HCT116 (cell line): ENCODE measurements around the gene GNPTAB. TPM values are rescaled to one million over a fixed set of nuclear protein-coding genes. Genes with fewer than 3 reads are reported as not detected.
A peak's percentile ranks its signal among the peaks of the same experiment; 100 is the strongest.

Experiments used
- ATAC-seq: fragments of 200-7000 bp; cut with Tn5 transposase; 2 replicates; pipeline ENCODE4 v1.9.1; 2020; ENCODE audit warnings: mild to moderate bottlenecking, moderate library complexity
- BruUV-seq: library from RNA; stranded (reverse); fragments of 400-500 nt; replicated peaks from 2 replicates; lab custom pipeline; 2021; lab: Mats Ljungman, UMichigan
- CTCF ChIA-PET: fragments of 300-600 bp; sonication (Branson Sonifier 250); formaldehyde crosslinking; loops from one replicate; lab custom pipeline; 2021; ENCODE audit warnings: antibody characterized with exemption; lab: Charles Lee
- POLR2A ChIA-PET: fragments of 300-600, 350-600 bp; sonication (Branson Sonifier 250); formaldehyde crosslinking; loops from one replicate; lab custom pipeline; 2021; ENCODE audit warnings: antibody characterized with exemption; lab: Charles Lee
- RAD21 ChIA-PET, 2 experiments: fragments of 300-600 bp; sonication (Branson Sonifier 250); formaldehyde crosslinking; loops; one replicate each; lab custom pipeline; 2023; ENCODE audit warnings: low total read pairs in 2 of 2; ENCODE audit not compliant: uncharacterized antibody in 2 of 2, unreplicated experiment in 2 of 2, low non-redundant PET in 1 of 2; lab: Charles Lee
- DNase-seq: peaks from one replicate; pipeline ENCODE4 v3.0.0-alpha.2; 2010; ENCODE audit warnings: low read depth, low spot score
- H2AFZ ChIP-seq: fragments of 200-600 bp; shearing (Covaris generic), sonication (generic); 2 replicates; pipeline ENCODE4 v1.6.1; 2017; ENCODE audit warnings: low read depth, mixed run types, mixed read lengths, antibody characterized with exemption, low read length; ENCODE audit not compliant: poor library complexity, severe bottlenecking
- H3K27ac ChIP-seq: 2 replicates; pipeline ENCODE4 v1.5.1; 2012; ENCODE audit warnings: low read depth, low read length
- H3K27me3 ChIP-seq: fragments of 200-600 bp; sonication (generic); 2 replicates; pipeline ENCODE4 v1.6.1; 2016; ENCODE audit warnings: mixed run types, low read length, mixed read lengths; ENCODE audit not compliant: insufficient read depth
- H3K36me3 ChIP-seq, 2 experiments: fragments of 200-500 bp in 1 of 2; fragments of 200-600 bp in 1 of 2; sonication (Bioruptor generic) in 1 of 2; sonication (generic) in 1 of 2; 2 replicates each; pipeline versions ENCODE4 v1.5.1 to v1.6.1; 2014 to 2016; ENCODE audit warnings: low read length in 2 of 2, inconsistent platforms in 1 of 2, mixed read lengths in 1 of 2, mixed run types in 1 of 2; ENCODE audit not compliant: insufficient read depth in 2 of 2, control insufficient read depth in 1 of 2
- H3K4me1 ChIP-seq, 2 experiments: fragments of 200-600 bp in 1 of 2; sonication (generic) in 1 of 2; 2 replicates each; pipeline versions ENCODE4 v1.5.1 to v1.6.1; 2012 to 2017; ENCODE audit warnings: low read length in 2 of 2, inconsistent platforms in 1 of 2, mild to moderate bottlenecking in 1 of 2, mixed read lengths in 1 of 2, mixed run types in 1 of 2, moderate library complexity in 1 of 2; ENCODE audit not compliant: insufficient read depth in 2 of 2, control insufficient read depth in 1 of 2
- H3K4me2 ChIP-seq: fragments of 200-600 bp; sonication (generic); 2 replicates; pipeline ENCODE4 v1.6.1; 2017; ENCODE audit warnings: mixed run types, low read length, mixed read lengths
- H3K4me3 ChIP-seq, 2 experiments: fragments of 200-600 bp in 1 of 2; sonication (generic) in 1 of 2; replicated peaks in 1 of 2; 2 replicates each; pipeline ENCODE4 v1.5.1; 2011 to 2016; ENCODE audit warnings: low read length in 2 of 2, control low read depth in 1 of 2, low read depth in 1 of 2, mild to moderate bottlenecking in 1 of 2, mixed read lengths in 1 of 2, mixed run types in 1 of 2
- H3K79me2 ChIP-seq: fragments of 200-600 bp; sonication (generic); 2 replicates; pipeline ENCODE4 v1.6.1; 2017; ENCODE audit warnings: mild to moderate bottlenecking, mixed run types, low read length, moderate library complexity, mixed read lengths; ENCODE audit not compliant: insufficient read depth
- H3K9ac ChIP-seq: fragments of 200-600 bp; sonication (generic); 2 replicates; pipeline ENCODE4 v1.6.1; 2016; ENCODE audit warnings: low read length, mixed read lengths
- H3K9me2 ChIP-seq: fragments of 200-600 bp; sonication (generic), shearing (Covaris generic); 2 replicates; pipeline ENCODE4 v1.6.1; 2017; ENCODE audit warnings: mixed run types, mild to moderate bottlenecking, moderate library complexity; ENCODE audit not compliant: insufficient read depth
- H3K9me3 ChIP-seq, 2 experiments: fragments of 200-500 bp in 1 of 2; fragments of 200-600 bp in 1 of 2; sonication (Bioruptor generic) in 1 of 2; sonication (generic) in 1 of 2; 2 replicates each; pipeline ENCODE4 v1.6.1; 2014 to 2017; ENCODE audit warnings: low read length in 2 of 2, mixed read lengths in 2 of 2, inconsistent platforms in 1 of 2, low read depth in 1 of 2, mild to moderate bottlenecking in 1 of 2, mixed run types in 1 of 2, moderate library complexity in 1 of 2; ENCODE audit not compliant: control insufficient read depth in 1 of 2, insufficient read depth in 1 of 2
- H4K20me1 ChIP-seq: fragments of 200-600 bp; sonication (generic), shearing (Covaris generic); 2 replicates; pipeline ENCODE4 v1.6.1; 2017; ENCODE audit warnings: mixed run types, mild to moderate bottlenecking, moderate library complexity; ENCODE audit not compliant: insufficient read depth
- CEBPB ChIP-seq: IDR thresholded peaks from 2 replicates; pipeline ENCODE4 v1.6.1; 2012; ENCODE audit warnings: low read depth
- CTCF ChIP-seq, 3 experiments: fragments of 200-600 bp in 1 of 3; sonication (generic) in 1 of 3; IDR thresholded peaks in 2 of 3; conservative IDR thresholded peaks in 1 of 3; 2 replicates each; pipeline ENCODE4 v1.5.1; 2012 to 2017; ENCODE audit warnings: low read depth in 2 of 3, low read length in 2 of 3, antibody characterized with exemption in 1 of 3, borderline replicate concordance in 1 of 3, control low read depth in 1 of 3, mild to moderate bottlenecking in 1 of 3, mixed read lengths in 1 of 3, mixed run types in 1 of 3, moderate library complexity in 1 of 3; ENCODE audit not compliant: insufficient read depth in 1 of 3
- EGR1 ChIP-seq: IDR thresholded peaks from 2 replicates; pipeline ENCODE4 v1.6.1; 2012; ENCODE audit warnings: low read depth
- ELF1 ChIP-seq: IDR thresholded peaks from 2 replicates; pipeline ENCODE4 v1.6.1; 2012; ENCODE audit warnings: low read depth, borderline replicate concordance
- EZH2 ChIP-seq: fragments of 200-600 bp; sonication (generic); IDR thresholded peaks from 2 replicates; pipeline ENCODE4 v1.6.1; 2017; ENCODE audit warnings: antibody characterized with exemption, mixed run types
- EZH2phosphoT487 ChIP-seq: fragments of 200-600 bp; IDR thresholded peaks from 2 replicates; pipeline ENCODE4 v1.6.1; 2018; ENCODE audit warnings: antibody characterized with exemption, borderline replicate concordance
- FOSL1 ChIP-seq: IDR thresholded peaks from 2 replicates; pipeline ENCODE4 v1.6.1; 2012; ENCODE audit warnings: low read depth
- MAX ChIP-seq: IDR thresholded peaks from 2 replicates; pipeline ENCODE4 v1.6.1; 2012
- SIN3A ChIP-seq: IDR thresholded peaks from 2 replicates; pipeline ENCODE4 v1.6.1; 2012; ENCODE audit warnings: low read depth
- TCF7L2 ChIP-seq: IDR thresholded peaks from 2 replicates; pipeline ENCODE4 v1.7.0; 2011; ENCODE audit warnings: borderline replicate concordance, inconsistent platforms; ENCODE audit not compliant: insufficient read depth, insufficient read length; ENCODE audit errors: extremely low read depth
- YY1 ChIP-seq: IDR thresholded peaks from 2 replicates; pipeline ENCODE4 v1.6.1; 2011; ENCODE audit warnings: low read length, low read depth, moderate library complexity, mild to moderate bottlenecking; ENCODE audit not compliant: insufficient replicate concordance; ENCODE audit errors: extremely low read depth
- ZFX ChIP-seq: fragments of 450-650 bp; IDR thresholded peaks from 2 replicates; pipeline ENCODE4 v1.6.1; 2017
- intact Hi-C: fragments of 100-400 bp; cut with micrococcal nuclease; formaldehyde crosslinking; loops from 2 replicates; pipeline ENCODE4 v1.10.0; 2022
- total RNA-seq: library from RNA; stranded (reverse); gene quantifications from one replicate; pipeline ENCODE4 v1.2.1, GENCODE V29; 2021; ENCODE audit not compliant: unreplicated experiment
- TF ChIP-seq, protein P1 (sequence below): IDR thresholded peaks from 2 replicates; pipeline ENCODE4 v1.6.1; 2012; ENCODE audit warnings: low read depth
- TF ChIP-seq, protein P2 (sequence below): IDR thresholded peaks from 2 replicates; pipeline ENCODE4 v1.6.1; 2011; ENCODE audit warnings: mild to moderate bottlenecking, low read length, moderate library complexity; ENCODE audit not compliant: insufficient replicate concordance; ENCODE audit errors: extremely low read depth

Gene GNPTAB
- total RNA-seq, 1 experiment from 2014 or later = 41.4 TPM

- peak; percentile 57 to 64 (median 60); a peak in 5 of 6 replicates for TF ChIP-seq CTCF (IDR thresholded peaks at IDR 0.05 in 2 of 3, conservative IDR thresholded peaks at IDR 0.05 in 1 of 3; ENCODE audit: borderline replicate concordance in 1 of 3, insufficient read depth in 1 of 3, low read depth in 2 of 3, low read length in 2 of 3)
- TF ChIP-seq ELF1 = no peak
- no peak for TF ChIP-seq EZH2phosphoT487
- no peak for TF ChIP-seq YY1
These were observed at the start of gene GNPTAB (continued) for GRCh38 chr12:101830367-101831325.

GRCh38 chr12:101878243-101878821 is 47.6 kb upstream of the GNPTAB start:
- H3K27me3 ChIP-seq = no peaks in the 10 kb centered on the region
- H3K9me2 ChIP-seq = no peaks in the 10 kb centered on the region
- intact Hi-C loops = no loop called here
- no peaks in the 10 kb centered on the region for H3K79me2 ChIP-seq
- ATAC-seq (0 out of 2 replicates have a peak, but pooled peaks have one; percentile 1), DNase-seq (no peak)
- ChIA-PET CTCF (no interaction called here), RAD21 (no interaction called here), POLR2A (no interaction called here)
- peak overlapping the region; percentile 67 for H2AFZ ChIP-seq
- H3K9me3 ChIP-seq = no peaks in the 10 kb centered on the region
- peak overlapping the region; percentile 82 to 95 for H3K4me3 ChIP-seq
- H3K27ac ChIP-seq = peak overlapping the region; percentile 89; the same call in 1 of the 2 replicates
- no peaks in the 10 kb centered on the region for H3K36me3 ChIP-seq
- H3K9ac ChIP-seq = peak overlapping the region; percentile 79
- BruUV-seq = TSS peak; percentile 59
- no peaks in the 10 kb centered on the region for H4K20me1 ChIP-seq
- peak overlapping the region; percentile 92 for H3K4me2 ChIP-seq
- peaks cover 6 to 19% of the 10 kb centered on the region in 2 experiments; a peak in 3 of 4 replicates for H3K4me1 ChIP-seq
- TF ChIP-seq, protein P1, sequence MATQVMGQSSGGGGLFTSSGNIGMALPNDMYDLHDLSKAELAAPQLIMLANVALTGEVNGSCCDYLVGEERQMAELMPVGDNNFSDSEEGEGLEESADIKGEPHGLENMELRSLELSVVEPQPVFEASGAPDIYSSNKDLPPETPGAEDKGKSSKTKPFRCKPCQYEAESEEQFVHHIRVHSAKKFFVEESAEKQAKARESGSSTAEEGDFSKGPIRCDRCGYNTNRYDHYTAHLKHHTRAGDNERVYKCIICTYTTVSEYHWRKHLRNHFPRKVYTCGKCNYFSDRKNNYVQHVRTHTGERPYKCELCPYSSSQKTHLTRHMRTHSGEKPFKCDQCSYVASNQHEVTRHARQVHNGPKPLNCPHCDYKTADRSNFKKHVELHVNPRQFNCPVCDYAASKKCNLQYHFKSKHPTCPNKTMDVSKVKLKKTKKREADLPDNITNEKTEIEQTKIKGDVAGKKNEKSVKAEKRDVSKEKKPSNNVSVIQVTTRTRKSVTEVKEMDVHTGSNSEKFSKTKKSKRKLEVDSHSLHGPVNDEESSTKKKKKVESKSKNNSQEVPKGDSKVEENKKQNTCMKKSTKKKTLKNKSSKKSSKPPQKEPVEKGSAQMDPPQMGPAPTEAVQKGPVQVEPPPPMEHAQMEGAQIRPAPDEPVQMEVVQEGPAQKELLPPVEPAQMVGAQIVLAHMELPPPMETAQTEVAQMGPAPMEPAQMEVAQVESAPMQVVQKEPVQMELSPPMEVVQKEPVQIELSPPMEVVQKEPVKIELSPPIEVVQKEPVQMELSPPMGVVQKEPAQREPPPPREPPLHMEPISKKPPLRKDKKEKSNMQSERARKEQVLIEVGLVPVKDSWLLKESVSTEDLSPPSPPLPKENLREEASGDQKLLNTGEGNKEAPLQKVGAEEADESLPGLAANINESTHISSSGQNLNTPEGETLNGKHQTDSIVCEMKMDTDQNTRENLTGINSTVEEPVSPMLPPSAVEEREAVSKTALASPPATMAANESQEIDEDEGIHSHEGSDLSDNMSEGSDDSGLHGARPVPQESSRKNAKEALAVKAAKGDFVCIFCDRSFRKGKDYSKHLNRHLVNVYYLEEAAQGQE = no peak
- TF ChIP-seq YY1 = no peak
- no peak for TF ChIP-seq ZFX
- TF ChIP-seq CEBPB = no peak
- no peak for TF ChIP-seq FOSL1
- no peak for TF ChIP-seq EZH2
- TF ChIP-seq MAX = no peak
- TF ChIP-seq SIN3A = no peak
- TF ChIP-seq ELF1 = no peak
- TF ChIP-seq, protein P2, sequence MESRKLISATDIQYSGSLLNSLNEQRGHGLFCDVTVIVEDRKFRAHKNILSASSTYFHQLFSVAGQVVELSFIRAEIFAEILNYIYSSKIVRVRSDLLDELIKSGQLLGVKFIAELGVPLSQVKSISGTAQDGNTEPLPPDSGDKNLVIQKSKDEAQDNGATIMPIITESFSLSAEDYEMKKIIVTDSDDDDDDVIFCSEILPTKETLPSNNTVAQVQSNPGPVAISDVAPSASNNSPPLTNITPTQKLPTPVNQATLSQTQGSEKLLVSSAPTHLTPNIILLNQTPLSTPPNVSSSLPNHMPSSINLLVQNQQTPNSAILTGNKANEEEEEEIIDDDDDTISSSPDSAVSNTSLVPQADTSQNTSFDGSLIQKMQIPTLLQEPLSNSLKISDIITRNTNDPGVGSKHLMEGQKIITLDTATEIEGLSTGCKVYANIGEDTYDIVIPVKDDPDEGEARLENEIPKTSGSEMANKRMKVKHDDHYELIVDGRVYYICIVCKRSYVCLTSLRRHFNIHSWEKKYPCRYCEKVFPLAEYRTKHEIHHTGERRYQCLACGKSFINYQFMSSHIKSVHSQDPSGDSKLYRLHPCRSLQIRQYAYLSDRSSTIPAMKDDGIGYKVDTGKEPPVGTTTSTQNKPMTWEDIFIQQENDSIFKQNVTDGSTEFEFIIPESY = no peak
- TF ChIP-seq EGR1 = no peak
- no peak for TF ChIP-seq TCF7L2
